Measurements from ENCODE around the gene UBB.

- no peak for TF ChIP-seq CTCF (IDR thresholded peaks at IDR 0.05)
- no peak for TF ChIP-seq POLR2A (IDR thresholded peaks at IDR 0.05)
These were observed 36.5 kb downstream of the UBB start for GRCh38 chr17:16417399-16417798.
